HEK293T (cell line): ENCODE results near the gene HOXC9.
A peak's percentile ranks its signal among the peaks of the same experiment; 100 is the strongest.

Source experiments
- CTCF ChIA-PET: fragments of 350-600 bp; formaldehyde crosslinking; extraction: SDS; loops from one replicate; lab custom pipeline; 2021; ENCODE audit warnings: antibody characterized with exemption, inconsistent platforms; lab: Yijun Ruan, JAX
- POLR2A ChIA-PET: fragments of 350-600 bp; formaldehyde crosslinking; extraction: SDS; loops from one replicate; lab custom pipeline; 2020; ENCODE audit warnings: antibody characterized with exemption, inconsistent platforms; lab: Yijun Ruan, JAX
- DNase-seq: peaks from one replicate; pipeline ENCODE4 v3.0.0; 2012; ENCODE audit warnings: mixed read lengths; ENCODE audit errors: extremely low spot score
- ARNT ChIP-seq: fragments of 450-650 bp; IDR thresholded peaks from 2 replicates; pipeline ENCODE4 v1.6.1; 2017; ENCODE audit warnings: mild to moderate bottlenecking
- BHLHE40 ChIP-seq: fragments of 450-650 bp; IDR thresholded peaks from 2 replicates; pipeline ENCODE4 v1.6.1; 2016; ENCODE audit warnings: mild to moderate bottlenecking, moderate library complexity, borderline replicate concordance
- CTBP1 ChIP-seq: fragments of 450-650 bp; IDR thresholded peaks from 2 replicates; pipeline ENCODE4 v1.6.1; 2016; ENCODE audit warnings: borderline replicate concordance
- ELF4 ChIP-seq: fragments of 450-650 bp; IDR thresholded peaks from 2 replicates; pipeline ENCODE4 v1.6.1; 2017; ENCODE audit warnings: antibody characterized with exemption
- FOXA1 ChIP-seq: fragments of 450-650 bp; IDR thresholded peaks from 2 replicates; pipeline ENCODE4 v1.6.1; 2016; ENCODE audit warnings: mild to moderate bottlenecking
- FOXK2 ChIP-seq: fragments of 450-650 bp; IDR thresholded peaks from 2 replicates; pipeline ENCODE4 v1.6.1; 2016; ENCODE audit warnings: mild to moderate bottlenecking
- FOXM1 ChIP-seq: fragments of 450-650 bp; IDR thresholded peaks from 2 replicates; pipeline ENCODE4 v1.6.1; 2017; ENCODE audit warnings: mild to moderate bottlenecking, borderline replicate concordance
- HDGF ChIP-seq: fragments of 450-650 bp; IDR thresholded peaks from 2 replicates; pipeline ENCODE4 v1.6.1; 2017; ENCODE audit warnings: antibody characterized with exemption, borderline replicate concordance
- L3MBTL2 ChIP-seq: fragments of 450-650 bp; conservative IDR thresholded peaks from 2 replicates; pipeline ENCODE4 v1.6.1; 2016; ENCODE audit warnings: mild to moderate bottlenecking
- LEF1 ChIP-seq: fragments of 450-650 bp; IDR thresholded peaks from 2 replicates; pipeline ENCODE4 v1.6.1; 2017; ENCODE audit warnings: mild to moderate bottlenecking, borderline replicate concordance
- NFRKB ChIP-seq: fragments of 450-650 bp; IDR thresholded peaks from 2 replicates; pipeline ENCODE4 v1.6.1; 2016; ENCODE audit warnings: mild to moderate bottlenecking, moderate library complexity
- SP1 ChIP-seq: fragments of 450-650 bp; IDR thresholded peaks from 2 replicates; pipeline ENCODE4 v1.6.1; 2017
- SUZ12 ChIP-seq: fragments of 450-650 bp; IDR thresholded peaks from 2 replicates; pipeline ENCODE4 v1.6.1; 2016; ENCODE audit warnings: mild to moderate bottlenecking
- TARDBP ChIP-seq: fragments of 450-650 bp; IDR thresholded peaks from 2 replicates; pipeline ENCODE4 v1.6.1; 2016
- TF ChIP-seq, protein P1 (sequence below): fragments of 450-650 bp; IDR thresholded peaks from 2 replicates; pipeline ENCODE4 v1.6.1; 2016

HOXC9 gene

DNA sequence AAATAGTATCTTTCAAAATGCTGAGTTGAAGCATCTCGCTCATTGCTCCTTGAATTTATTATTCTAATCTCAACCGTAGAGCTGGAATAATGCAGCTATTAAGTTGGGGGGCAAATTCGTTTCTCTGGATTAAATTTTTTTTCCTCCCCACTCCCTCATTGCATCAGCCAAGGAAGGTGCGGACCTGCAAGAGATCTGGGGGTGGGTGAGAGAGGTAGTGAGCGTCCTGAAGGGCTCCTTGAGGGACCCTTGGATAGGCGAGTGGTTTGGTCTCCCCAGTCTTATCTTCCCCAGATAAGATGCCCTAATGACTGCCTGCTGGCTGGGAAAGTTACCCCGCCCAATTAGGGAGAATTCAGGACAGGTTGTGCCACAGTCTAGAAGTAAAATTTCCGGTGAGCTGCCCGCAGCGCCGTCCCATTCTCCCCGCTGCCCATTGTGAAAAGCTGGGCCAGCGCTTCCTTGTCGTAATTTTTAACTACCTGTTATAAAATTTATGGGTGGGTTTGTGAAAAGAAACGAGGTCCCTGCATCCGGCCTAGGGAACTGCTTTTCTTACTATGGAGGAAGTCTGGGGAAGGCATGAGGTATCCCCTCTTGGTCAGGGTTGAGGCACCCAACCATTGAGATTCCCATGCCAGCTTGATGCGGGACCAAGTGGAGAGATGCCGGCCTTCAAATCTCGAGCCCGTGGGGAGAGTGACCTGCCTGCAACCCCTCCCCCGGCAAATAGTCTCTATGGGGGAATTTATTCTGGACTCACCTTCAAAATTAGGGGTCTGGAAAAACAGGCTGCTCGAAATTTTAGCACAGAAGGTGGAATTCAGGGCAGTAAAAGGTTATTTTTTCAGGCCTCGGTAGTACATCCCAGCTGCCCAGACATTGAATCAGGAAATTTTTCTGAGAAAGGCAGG, 15.3 kb downstream of the HOXC9 start:
- no peak for DNase-seq
- TF ChIP-seq FOXK2 (no peak), HDGF (no peak), ELF4 (no peak), TARDBP (no peak)
- TF ChIP-seq, protein P1, sequence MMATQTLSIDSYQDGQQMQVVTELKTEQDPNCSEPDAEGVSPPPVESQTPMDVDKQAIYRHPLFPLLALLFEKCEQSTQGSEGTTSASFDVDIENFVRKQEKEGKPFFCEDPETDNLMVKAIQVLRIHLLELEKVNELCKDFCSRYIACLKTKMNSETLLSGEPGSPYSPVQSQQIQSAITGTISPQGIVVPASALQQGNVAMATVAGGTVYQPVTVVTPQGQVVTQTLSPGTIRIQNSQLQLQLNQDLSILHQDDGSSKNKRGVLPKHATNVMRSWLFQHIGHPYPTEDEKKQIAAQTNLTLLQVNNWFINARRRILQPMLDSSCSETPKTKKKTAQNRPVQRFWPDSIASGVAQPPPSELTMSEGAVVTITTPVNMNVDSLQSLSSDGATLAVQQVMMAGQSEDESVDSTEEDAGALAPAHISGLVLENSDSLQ: no peak
- POLR2A ChIA-PET: interaction anchor here (1.0 to 2.9 kb wide), 7 partner anchors 8 to 265 kb away, joined by 3 to 26 read pairs (median 3); partner anchors contain the start of genes HNRNPA1, HOXC6 and HOXC9
- CTCF ChIA-PET: interaction anchor here (1.1 to 2.3 kb wide), 2 partner anchors 9 to 10 kb away, joined by 3 to 6 read pairs; no protein-coding TSS in a partner anchor

DNA sequence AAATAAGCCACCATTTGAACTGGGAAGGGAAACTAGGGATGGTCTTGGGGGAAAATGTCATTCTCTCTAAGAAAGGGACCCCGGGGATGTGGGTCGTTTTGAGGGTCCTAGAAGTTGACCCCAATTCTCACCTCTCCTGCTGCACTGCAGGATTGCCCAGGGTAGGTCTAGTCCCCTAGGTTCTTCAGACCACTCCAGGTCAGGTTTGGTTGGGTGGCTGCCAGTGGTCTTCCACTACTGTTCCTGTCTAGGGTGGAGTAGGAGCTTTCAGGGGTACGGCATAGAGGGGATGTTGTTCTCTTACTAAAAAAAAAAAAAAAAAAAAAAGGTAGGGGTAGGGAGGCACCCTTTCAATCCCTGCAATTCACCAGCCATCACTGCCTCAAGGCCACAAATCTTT, 16.1 kb downstream of the HOXC9 start:
- DNase-seq: no peak
- ChIA-PET CTCF (interaction anchor here (0.6 to 2.3 kb wide), 5 partner anchors 9 to 192 kb away, joined by 3 to 13 read pairs (median 4); partner anchors contain the start of gene HOXC10), POLR2A (interaction anchor here (0.7 to 2.9 kb wide), 16 partner anchors 8 to 134 kb away, joined by 3 to 26 read pairs (median 4); partner anchors contain the start of genes HOXC4, HOXC5, HOXC6 and HOXC8)
- TF ChIP-seq FOXA1: no peak
- no peak for TF ChIP-seq ARNT
- TF ChIP-seq L3MBTL2: no peak
- no peak for TF ChIP-seq SUZ12
- no peak for TF ChIP-seq FOXM1
- no peak for TF ChIP-seq SP1
- no peak for TF ChIP-seq TARDBP
- TF ChIP-seq NFRKB: no peak
- TF ChIP-seq CTBP1: no peak

DNA sequence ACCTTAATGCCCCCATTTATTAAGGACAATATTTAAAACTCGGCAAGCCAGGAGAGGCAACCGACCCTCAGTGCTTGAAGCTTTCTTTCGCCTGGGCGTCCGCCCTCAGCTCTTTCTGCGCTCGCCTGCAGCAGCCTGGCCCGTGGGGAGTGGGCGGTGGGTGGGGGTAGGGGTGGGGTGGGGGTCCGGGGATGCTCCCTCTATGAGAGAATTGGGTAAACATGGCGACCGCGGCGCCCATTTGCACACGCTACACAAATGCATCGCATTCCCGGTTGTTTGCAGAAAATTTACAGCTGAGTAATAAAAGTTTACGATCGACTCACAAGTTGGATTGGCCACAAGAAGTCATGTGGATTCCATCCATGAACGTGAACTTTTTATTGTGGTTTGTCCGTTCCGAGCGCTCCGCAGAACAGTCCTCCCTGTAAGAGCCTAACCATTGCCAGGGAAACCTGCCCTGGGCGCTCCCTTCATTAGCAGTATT, 16.6 kb downstream of the HOXC9 start:
- CTCF ChIA-PET: interaction anchor here (0.6 to 2.3 kb wide), 6 partner anchors 10 to 192 kb away, joined by 3 to 13 read pairs (median 4); partner anchors contain the start of gene HOXC10
- TF ChIP-seq BHLHE40 (no peak), SP1 (no peak), NFRKB (no peak), HDGF (no peak), FOXA1 (no peak)
- TF ChIP-seq, protein P1: peak; percentile 46
- DNase-seq: peak; percentile 60
- POLR2A ChIA-PET: interaction anchor here (0.7 to 2.9 kb wide), 20 partner anchors 8 to 178 kb away, joined by 3 to 26 read pairs (median 4); partner anchors contain the start of genes HOXC4, HOXC5, HOXC6 and HOXC8

DNA sequence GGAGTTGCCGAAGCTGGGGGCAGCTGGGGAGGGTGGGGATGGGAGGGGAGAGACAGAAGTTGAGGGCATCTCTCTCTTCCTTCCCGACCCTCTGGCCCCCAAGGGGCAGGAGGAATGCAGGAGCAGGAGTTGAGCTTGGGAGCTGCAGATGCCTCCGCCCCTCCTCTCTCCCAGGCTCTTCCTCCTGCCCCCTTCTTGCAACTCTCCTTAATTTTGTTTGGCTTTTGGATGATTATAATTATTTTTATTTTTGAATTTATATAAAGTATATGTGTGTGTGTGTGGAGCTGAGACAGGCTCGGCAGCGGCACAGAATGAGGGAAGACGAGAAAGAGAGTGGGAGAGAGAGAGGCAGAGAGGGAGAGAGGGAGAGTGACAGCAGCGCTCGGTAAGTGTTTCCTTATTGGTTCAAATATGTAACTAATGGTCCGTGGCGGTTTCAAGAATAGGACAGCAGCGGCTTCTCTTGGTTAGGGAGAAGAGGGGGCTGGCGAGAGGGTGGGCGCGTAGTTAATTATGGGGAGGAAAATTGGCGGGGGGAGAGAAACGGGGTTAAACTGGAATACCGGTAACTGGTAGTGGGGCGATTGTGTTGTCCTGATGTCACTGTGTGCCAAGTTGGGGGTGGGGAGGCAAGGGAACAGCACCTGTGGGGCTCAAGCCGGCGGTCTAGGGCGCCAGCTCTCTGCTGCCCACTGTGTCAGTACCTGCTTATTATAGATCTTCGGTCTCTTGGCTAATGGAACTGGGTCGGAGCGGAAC, 17.2 kb downstream of the HOXC9 start:
- ChIA-PET CTCF (interaction anchor here (0.6 to 2.3 kb wide), 8 partner anchors 8 to 191 kb away, joined by 3 to 13 read pairs (median 4); partner anchors contain the start of gene HOXC8), POLR2A (interaction anchor here (0.8 to 2.9 kb wide), 22 partner anchors 9 to 342 kb away, joined by 3 to 26 read pairs (median 4); partner anchors contain the start of genes CBX5, HNRNPA1, HOXC4 and HOXC5)
- no peak for TF ChIP-seq HDGF
- no peak for TF ChIP-seq BHLHE40
- TF ChIP-seq, protein P1: peak; percentile 91
- no peak for TF ChIP-seq CTBP1
- no peak for DNase-seq

DNA sequence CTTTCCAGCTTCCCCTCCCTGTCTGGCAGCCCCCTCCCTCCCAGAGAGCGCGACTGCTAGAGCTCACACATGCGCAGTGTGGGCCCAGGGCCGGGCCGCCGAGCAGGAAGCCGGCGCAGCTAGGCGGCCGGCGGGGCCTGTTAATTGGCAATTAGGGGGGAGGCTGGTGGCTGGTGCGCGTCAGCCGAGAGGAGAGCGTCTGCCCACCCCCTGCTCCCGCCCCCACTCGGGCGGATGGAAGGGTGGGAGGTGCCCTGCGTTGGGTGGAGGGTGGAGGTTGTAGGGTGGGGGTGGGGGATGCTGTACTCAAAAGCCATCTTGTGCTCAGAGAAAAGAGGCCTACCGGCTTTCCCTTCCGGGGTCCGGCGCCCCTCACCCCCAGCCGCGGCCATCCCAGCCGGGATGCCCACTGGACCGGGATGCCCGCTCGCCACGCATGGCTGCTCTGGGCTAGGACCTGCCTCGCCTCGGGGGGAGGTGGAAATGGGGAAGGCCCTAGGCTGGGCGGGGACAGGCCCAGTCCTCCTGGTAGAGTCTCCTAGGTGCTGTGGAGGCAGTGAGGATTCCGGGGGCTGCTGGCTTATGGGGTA, 18.0 kb downstream of the HOXC9 start:
- POLR2A ChIA-PET: interaction anchor here (0.9 to 2.9 kb wide), 15 partner anchors 9 to 341 kb away, joined by 3 to 26 read pairs (median 5); partner anchors contain the start of genes CBX5, HNRNPA1, HOXC4 and HOXC5
- TF ChIP-seq, protein P1: 0 out of 2 replicates have a peak, but pooled peaks have one; percentile 10
- no peak for TF ChIP-seq BHLHE40
- no peak for TF ChIP-seq NFRKB
- TF ChIP-seq LEF1: no peak
- no peak for TF ChIP-seq ARNT
- CTCF ChIA-PET: interaction anchor here (0.8 to 2.3 kb wide), 5 partner anchors 9 to 190 kb away, joined by 3 to 6 read pairs (median 3); partner anchors contain the start of gene HOXC8
- peak; percentile 90 for DNase-seq
